GM21360 (cell line): ENCODE data around the gene PVALB.

Experiments used
- ATAC-seq: cut with Tn5 transposase; IDR thresholded peaks from one replicate; pipeline ENCODE4 v1.9.1; 2021; ENCODE audit warnings: mild to moderate bottlenecking, moderate library complexity; ENCODE audit not compliant: unreplicated experiment

Gene PVALB

DNA sequence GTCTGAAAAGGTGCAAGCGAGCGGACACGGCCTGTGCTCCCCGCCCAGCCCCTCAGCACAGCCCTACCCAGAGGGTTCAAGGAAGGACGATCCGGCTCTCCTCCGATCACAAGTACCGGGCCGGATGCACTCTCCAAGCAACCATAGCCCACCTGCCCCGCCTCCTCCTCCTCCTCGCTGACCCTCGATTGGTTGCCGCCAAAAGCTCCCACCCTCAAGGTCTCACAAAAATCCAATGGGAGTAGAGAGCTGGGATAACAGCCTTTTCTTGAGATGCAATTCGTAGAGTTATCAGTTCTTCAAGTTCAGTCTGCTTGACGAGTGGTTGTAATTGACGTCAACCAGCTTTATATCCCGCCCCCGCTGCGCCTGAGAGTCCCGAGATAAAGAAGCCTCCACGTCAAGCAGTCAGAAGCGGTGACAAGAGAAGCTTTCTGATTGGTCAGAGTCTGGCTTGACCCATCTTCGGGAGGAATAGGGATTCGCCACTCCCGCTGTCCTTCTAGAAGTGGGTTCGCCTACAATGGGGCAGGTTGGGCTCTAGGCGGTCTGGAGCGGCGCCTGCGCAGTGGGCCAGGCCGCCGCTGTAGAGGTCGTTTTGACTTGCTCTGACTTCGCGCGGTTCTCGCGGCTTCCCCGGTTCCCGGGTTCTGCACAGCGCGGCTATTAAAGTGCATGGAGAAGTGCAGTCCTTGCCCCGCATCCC is 40.7 kb downstream of the PVALB start, which contains the start of gene IFT27:
TSS of gene IFT27 (minus strand) at position 156 of the 706 bp plus-strand sequence. CDS start 412 bp downstream, outside the sequence.
- ATAC-seq = peak; percentile 86

DNA sequence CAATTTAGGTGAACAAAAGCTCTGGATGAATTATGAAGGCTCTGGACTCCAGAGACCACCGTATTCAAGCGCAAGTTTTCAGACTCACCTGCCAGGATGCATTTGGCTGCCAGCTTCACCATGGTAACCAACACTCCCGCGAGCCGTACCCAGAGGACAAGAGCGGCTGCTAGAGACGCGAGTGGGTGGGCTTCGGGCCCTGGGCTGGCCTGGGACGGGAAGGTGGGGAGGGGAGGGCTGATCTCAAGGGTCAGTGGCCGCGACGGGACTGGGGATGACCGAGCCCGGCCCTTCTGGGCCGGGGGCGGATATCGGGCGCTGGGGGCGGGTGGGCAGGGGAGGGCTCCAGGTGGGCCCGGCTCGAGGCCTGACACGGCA is 41.3 kb downstream of the PVALB start:
- ATAC-seq = peak; percentile 3

DNA sequence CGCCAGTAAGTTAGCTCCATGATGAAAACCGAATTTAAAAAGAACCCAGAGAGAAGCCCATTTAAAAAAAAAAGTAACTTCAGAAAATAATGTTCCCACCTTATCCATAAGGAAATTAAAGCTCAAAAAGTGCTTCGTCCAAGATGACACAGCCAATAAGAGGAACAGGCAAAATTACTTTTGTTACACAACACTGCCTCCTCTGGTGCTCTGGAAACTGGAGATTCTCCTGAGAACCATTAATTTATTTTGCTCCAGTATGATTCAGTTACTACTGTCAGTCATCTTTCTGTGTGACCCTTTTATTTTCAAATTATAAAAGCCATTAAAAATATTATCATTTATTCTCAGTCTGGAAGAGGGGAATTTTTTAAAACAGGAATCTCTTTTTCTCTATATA is 42.9 kb downstream of the PVALB start:
- ATAC-seq = no peak

DNA sequence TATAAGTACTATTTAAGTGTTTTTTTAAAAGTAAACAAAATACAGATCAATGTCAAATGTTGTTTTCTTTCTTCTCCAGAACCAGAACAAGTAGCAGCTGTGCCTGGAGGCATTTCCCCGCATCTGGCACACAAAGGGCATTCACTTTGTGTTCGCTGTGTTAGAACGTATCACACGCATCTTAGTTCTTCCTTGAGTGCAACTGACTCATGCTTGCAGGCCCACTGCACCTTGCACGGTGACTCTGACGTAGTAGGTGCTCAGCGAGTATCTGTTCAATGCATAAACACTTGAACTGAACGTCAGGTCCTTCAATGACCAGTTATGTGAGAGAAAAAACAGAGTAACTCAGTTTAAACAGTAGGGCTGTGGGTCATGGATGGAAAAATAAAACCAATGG is 44.4 kb downstream of the PVALB start:
- no peak for ATAC-seq

DNA sequence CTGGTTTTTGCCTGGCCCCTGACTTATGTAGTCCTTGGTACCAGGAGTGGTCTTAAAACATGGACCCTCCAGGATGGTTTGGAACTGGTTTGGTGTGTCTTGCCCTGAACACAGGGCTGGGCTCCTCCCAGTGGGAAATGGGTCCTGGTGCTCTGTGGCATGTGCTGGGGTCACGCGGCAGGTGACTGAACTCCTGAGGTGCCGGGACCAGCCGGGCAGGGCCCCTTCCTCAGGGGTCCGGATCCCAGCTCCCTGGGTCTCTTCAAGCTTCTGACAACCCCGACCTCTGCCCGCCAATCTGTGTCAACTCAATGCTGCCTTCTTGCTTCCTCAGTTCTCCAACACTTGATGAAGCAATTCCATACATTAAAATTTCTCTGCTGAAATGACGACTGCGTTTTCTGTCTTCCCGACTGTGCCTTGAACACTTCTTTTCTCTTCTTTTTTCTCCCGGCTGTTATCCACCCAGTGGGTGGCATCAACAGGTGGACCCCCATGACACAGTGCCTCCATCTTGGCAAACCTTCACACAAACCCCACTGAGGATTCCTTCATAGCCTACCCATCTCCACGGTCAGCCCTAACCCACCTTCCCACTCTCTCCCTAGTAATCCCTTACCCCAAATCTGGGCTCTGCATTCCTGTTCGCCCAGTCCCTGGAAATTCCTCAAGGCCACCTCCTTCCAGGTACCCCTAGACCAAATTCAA is 45.3 kb downstream of the PVALB start:
- no peak for ATAC-seq

DNA sequence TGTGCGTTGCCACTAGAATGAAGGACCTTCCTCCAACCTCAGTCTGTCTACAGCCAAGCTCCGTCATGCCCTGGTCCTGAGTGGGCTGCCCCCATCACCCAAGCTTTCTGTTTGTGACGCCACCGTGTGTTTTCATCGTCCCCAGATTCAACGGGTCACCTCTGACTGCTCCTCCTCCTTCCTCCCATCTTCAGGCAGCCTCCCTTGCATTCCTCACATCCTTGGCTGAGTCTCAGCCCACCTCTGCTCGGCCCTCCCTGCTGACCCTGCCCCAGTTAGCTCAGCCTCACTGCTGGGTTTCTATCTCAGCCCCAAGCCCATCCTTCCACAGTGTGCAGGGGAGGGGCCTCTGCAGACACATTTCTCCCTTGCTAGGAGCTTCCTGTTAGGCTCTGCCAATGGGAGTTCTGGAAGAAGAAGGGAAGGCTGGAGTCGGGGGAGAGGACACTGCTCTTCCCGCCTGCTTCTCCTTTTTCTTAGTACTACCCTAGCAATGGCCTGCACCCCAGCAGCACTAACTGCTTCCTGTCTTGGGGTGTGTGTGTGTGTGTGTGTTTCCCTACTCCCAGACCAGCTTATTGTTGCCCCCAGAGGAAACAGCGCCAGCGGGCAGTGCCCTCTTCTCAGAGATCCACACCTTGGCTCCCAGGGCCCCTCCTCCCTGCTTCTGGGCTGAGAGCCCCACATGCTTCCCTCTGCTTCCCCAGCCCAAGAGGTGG is 46.2 kb downstream of the PVALB start:
- no peak for ATAC-seq

DNA sequence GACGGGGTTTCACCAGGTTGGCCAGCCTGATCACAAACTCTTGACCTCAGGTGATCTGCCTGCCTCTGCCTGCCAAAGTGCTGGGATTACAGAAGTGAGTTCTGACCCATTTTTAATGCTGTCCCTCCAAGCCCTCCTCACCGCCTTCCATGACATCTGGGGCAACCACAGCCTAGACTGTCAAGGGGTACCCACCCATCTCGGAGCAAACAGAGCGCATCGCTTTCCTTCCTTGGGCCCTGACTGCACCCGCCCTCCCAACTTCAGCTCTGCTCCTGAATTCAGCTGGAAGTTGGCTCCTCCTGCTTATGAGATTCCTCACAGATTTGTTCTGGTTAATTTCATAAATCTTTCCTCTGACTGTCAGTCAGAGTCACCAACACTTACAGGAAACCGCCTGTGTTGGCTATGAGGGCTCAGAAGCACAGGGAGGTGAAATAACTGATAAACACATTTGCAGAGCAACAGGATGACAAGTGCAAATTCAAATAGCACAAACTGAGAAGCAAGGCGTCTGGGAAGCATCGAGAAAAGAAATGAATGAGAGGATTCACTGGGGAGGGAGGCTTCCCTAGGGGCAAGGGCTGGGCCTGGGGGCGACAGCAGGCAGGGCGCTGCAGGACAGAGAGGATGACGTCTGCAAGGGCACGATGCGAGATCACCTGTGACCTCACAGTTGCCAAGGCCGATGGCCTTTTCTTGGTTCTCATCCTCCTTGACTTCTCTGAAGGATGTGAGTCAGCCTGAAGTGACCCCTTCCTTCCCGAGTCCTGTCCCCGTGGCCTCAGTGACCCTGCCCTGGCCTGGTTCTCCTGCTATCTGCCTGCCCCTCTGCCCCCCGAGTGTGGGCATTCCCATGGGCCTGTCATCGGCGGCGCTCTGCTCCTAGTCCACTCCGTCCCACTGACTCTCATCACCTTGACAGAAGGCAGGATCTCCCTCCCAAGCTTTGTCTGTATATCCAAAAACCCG is 47.0 kb downstream of the PVALB start:
- ATAC-seq = no peak

DNA sequence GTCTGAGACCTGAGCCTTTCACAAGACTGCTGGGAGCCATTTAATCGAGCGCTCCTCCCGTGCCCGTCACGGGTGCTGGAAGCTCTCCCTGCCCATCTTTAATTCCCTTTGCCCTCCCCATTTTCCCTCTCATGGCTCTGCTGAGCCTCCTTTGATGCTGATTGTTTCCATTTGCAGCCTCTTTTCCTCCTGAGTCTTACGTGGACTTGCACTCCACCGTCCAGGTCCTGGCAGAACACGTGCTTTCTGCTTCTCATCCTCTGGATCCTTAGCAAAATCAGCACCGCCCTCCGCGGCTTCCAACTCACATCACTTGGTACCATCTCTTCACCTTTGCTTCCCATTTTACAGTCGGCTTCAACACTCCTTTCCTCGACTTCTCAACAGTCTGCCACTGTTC is 48.2 kb downstream of the PVALB start:
- no peak for ATAC-seq

DNA sequence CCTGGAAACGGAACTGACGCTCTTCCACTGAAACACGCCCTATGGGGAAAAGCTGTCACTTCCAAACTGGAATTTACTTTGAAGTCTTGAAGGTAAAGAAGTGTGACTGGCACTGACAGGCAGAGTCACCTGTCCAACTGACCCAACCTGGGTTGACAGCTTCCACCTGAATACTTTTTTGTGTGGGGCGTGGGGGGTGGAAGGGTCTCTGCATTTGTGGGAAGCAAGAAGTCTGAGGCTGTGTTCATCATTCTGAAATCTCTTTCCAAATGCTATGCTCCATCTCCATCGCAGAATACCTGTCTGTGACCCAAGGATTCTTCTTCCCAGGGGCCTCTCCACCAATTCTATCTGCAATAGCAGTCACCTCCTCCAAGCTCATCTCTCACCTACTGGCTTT is 48.7 kb downstream of the PVALB start:
- no peak for ATAC-seq

DNA sequence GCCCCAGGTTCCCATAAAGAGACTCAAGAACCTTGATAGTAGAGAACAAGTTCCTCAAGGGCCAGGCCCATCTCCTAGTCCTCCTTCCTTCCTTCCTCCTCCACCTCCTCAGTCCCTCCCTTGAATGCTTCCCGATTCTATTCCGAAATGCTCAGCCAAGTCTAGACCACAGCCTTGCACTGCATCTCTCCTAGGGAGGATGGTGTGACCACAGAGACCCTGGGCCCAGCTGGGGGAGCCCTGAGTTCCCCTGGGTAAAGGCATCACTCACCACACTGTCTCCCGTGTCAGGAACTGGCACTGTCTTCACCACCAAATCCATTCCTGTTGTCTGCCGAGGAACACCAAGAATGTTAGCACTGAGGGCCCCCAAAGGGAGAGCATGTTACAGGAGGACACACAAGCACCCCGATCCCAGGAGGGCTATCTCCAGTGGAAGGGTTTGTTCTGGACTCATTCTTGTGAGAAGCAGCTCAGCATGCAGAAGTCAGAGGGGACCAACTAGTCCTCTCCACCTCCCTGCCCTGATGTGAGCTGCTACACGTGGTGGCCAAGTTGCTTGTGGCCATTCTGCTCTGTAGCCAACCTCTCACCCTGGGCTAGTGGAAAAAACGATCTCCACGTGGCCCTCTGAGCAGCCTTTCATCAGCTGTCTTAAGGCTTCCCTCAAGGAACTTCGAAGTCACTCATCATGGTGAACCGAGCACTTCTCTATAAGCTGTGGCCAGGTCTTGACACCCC is 49.6 kb downstream of the PVALB start:
- ATAC-seq = no peak

DNA sequence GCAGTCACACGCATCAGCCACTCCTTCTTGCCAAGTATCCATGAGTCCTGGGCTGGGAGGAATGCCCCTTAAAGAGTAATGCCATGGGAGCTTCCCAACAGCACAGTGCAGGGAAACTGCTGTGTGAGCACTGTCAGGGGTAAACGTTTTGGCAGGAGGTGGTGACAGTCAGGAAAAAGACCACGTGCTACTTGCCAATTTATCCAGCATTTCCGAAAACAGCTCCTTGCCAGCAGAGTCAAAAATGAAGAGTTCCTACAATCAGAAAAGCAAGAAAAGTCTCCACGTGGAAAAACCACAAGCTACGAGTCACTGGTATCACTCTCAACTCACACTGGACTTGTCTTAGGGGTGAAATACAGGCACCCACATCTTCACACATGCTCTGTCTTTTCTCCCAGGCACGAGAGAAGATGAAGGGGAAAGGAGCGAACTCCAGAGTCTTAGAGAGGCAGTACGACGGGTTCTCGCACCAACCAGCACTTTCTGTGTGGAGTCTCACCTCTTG is 50.8 kb downstream of the PVALB start:
- ATAC-seq = no peak

DNA sequence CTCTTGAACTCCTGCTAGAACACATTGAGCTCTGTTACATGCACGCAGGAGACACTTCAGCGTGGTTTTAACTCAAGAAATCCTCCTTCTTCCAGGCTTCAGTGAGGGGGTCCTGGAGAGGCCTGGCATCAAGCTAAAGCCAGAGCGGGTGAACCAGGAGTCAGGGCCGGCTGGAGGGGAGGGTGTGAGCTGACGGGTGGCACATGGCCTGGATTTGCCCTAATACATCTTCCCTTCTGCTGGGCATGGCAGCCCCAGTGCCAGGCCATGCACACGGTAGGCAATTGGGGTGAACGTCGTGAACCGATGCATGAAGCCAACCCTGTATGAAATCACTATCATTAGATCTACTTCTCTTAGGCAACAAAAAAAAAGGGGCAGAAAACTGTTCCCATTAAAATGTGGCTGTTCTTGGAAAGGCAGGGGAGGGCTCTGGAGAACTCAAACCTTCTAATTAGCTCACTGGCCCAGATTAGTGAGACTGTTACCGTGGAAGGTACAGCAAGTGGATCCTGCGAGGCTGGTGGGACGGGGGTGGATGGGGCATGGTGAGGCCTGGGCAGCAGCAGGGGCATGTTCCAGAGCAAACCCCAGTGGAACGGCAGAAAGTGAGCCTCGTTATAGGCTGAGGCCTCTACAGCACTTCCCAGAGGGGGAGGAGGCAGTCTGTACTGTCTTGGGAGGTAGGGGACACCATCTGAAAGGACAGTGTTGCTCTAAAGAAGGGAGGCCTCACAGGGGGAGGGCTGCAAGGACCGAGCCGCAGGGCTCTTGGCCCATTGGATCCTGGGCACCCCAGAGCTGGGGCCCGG is 51.5 kb downstream of the PVALB start:
- ATAC-seq = no peak

DNA sequence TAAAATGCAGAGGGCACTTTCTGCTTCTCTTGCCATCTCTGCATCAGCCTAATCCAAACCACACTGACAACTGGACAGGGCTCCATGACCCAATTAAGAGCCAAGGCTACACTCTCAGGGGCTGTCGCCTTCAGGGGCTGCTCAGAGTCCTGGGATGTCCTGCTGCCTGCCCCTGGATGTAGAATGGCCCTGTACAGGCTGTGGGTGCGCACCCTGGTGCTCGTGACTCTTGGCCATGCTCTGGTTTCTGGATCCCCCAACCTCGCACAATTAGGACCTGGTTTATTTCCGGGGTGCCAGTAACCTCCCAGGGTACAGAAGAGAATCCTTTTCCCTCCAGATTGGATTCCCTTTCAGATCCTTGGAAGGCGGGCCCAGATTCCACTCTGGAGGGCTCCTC is 52.2 kb downstream of the PVALB start:
- no peak for ATAC-seq

DNA sequence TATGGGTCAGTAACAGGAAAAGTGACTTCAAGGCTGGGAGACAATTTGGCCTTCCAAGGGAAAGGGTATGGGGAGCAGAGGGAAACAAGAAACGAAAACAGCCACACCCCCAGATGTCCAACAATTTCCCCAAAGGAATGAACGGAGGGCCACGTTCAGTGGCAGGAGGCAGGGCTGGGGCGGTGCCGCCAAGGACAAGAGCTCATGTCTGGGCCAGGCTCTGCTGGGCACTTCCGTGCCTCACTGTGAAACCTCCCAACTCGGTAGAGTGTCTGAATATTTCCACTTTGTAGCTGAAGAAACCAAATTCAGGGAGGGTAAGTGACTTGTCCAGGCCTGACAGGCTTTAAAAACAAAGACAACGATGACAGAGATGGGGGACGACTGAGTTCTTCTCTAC is 52.8 kb downstream of the PVALB start:
- ATAC-seq = no peak

DNA sequence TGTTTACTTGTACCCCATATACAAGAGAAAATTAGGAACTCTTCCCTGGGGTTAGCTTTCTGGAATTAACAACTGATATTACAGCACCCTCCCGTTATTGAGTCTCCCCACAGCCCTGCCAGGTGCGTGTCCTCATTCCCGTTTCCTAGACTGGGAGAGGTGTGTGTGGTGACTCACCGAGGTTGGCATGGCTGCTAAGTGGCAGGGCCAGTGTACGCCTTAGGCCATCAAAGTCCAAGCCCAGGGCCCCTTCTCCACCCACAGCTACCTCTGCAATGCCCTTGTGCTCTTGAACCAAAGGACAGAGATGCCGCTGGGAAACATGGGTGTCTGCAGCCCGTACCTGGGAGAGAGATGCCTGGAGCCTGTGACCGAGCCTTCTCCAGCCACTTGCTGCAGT is 53.3 kb downstream of the PVALB start:
- ATAC-seq = no peak

DNA sequence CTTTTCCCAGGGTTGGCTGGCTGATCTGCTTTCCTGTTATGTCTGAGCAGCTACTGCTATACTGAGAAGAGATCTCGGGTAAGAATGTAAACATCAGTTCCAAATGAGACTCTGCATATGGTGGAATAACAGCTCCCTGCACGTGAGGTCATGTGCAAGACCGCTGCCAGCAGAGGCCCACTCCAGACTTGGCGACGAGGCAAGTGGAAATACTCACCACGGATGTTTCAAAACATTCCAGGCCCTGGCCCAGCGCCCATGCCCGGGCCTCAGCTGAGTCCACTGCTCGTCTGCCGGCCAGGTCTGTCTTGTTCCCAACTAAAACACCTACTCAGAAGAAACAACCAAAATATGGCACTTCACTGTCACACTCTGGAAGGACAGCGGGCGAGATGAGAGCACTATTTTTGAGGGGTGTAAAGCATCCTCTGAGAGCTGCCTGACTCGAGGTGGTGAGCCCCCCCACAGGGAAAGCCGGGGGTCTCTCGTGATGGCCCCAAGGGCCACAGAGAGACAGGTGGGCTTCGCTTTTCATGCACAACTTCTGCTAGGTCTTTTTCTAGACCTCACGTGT is 54.1 kb downstream of the PVALB start:
- no peak for ATAC-seq

DNA sequence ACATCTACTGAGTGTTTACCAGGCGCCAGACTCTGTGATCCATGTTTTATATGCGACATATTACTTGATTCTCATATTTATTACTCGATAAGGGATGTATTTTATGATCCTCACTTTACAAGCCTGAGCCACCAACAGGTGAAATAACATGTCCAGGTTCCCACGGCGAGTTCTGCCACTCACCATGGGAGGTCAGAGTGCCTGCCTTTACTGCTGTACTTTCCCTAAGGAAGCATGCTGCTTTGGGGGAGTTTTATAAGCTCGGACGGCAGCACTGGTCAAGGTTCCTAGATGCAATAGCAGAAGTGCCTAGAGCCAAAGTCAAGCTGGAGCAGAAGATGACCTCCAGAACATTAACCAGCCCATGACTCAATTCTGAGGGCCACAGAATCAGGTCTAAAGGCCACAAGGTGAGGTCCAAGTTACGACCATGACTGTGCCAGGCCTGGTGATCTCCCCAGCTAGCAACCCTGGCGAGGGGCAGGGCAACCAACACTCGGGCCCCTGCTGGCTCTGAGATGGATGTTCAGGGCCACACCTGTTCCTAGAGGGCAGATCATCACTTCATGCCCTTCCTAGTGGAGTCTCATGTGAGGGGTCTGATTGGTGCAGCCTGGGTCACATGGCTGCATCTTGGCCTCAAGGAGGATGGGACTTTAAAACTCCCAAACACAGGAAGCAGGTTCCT is 55.1 kb downstream of the PVALB start:
- no peak for ATAC-seq

DNA sequence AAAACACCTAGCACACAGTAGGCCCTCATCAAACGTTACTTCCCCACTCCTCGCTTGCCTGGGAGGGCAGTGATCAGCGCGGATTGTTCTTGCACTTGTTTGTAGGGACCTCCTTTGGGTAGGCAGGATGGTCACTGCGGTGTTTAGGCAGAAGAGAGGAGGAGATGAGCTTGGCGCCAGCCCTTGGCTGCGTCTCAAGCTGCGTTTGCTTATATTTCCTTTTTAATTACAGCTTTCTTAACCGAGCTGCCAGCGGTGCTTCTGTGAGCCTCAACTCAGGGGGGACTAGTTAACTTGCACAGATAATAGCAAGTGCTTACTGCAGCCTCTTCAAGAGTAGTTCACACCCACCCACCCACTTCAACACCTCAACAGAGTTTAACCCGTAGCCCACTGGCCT is 56.0 kb downstream of the PVALB start:
- no peak for ATAC-seq
